ENCODE results near the gene GBX1. TPM values are rescaled to one million over a fixed set of nuclear protein-coding genes. Genes with fewer than 3 reads are reported as not detected.

Gene GBX1
- total RNA-seq, 2 donors from 2014 or later, result not detected

DNA sequence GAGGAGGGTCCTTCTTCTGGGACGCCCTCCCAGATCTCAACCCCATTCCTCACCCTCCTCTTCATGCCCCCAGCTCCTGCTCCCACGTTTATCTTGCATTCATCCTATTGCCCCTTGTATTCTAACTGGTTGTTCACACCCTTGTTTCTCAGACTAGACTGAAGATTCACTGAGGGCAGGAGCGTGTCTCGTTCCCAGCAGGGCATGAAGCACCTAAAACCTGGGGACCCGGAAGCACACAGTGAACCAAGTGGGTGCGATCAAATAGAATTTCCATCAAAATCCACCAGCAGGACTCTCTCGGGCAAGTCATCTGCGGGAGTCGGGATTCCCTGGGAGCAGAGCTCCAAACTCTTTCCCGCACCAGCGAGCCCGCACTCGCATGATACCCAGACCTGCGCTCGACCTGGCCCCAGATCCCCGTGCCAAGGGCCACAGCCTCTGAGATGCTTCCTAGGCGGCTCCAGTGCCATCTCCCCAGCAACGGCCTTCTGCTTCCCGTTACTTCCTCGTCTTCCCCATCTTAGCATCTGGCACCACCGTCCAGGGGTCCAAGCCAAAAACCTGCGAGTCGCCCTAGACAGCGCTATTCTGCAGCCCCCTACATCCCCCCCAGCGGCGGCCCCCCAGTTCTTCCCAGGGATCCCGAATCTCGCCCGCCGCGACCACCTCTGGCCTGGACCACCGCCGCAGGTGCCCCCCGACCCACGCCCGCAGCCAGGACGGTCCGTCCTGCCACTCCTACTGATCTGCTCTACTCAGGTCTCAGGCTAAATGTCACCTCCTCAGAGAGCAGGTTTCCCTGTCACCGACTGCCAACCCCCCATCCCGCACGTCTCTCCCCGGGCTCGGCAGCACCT lies 6.1 kb upstream of the GBX1 start:
- TF ChIP-seq CTCF (IDR thresholded peaks at IDR 0.05), result no peak
- DNase-seq (ENCODE audit: low spot score) (no peak), ATAC-seq (ENCODE audit: insufficient number of reproducible peaks, low FRiP score, low read depth) (no peak)
- H3K27me3 ChIP-seq (replicated peaks; ENCODE audit: insufficient read depth), result peaks cover 4% of the 10 kb centered on the region
- no peaks in the 10 kb centered on the region for H3K36me3 ChIP-seq
- H3K9me3 ChIP-seq, result no peaks in the 10 kb centered on the region
- no peak overlapping the region for H3K4me3 ChIP-seq
- no peak overlapping the region for H3K27ac ChIP-seq
- H3K4me1 ChIP-seq (ENCODE audit: control insufficient read depth in 1 of 2, low read depth in 2 of 2), result peaks cover 0 to 7% of the 10 kb centered on the region in 2 donors

DNA sequence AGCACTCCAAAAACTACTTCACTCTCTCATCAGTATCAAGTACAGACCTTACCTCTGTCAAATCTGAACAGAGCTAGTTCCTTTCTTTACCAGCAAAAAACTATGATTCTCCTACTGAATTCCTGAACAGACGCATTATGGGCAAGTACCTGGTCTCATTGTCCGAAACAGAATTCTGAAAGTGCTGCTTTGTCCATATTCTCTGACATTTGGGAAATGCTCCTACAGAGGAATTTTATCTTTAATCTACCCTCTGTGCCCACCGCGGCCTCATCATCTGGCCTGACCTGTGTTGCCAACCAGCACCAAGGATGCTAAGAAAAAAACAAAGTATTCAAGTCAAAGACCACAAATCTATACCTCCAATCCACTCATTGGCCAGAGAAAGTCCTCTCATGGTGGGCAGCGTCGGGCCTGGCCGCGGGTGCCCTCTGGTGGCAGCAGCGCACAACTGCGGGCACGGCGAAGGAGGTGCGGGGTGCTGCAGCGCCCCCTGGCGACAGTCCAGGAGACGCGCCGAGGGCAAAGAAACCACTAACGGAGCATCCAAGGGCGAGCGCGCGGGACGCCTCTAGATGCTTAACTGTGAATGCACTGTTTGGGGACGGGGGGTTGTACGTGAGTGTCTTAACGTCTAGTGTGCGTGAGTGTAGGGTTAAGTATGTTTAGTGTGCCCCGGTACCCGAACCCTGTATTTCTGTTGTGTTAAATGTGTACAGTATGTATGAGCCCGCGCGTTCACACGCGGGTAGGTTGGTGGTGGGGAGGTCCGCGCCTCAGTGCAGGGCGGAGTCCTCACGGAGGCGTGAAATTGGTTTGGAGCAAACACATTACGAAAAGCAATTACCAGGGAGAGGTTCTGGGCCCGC lies 5.0 kb upstream of the GBX1 start:
- ATAC-seq (ENCODE audit: insufficient number of reproducible peaks, low FRiP score, low read depth) (no peak), DNase-seq (ENCODE audit: low spot score) (no peak)
- no peak overlapping the region for H3K27ac ChIP-seq
- no peaks in the 10 kb centered on the region for H3K36me3 ChIP-seq
- TF ChIP-seq CTCF (IDR thresholded peaks at IDR 0.05), result peak; percentile 100
- peaks cover 4% of the 10 kb centered on the region for H3K27me3 ChIP-seq (replicated peaks; ENCODE audit: insufficient read depth)
- H3K4me3 ChIP-seq, result no peak overlapping the region
- H3K9me3 ChIP-seq, result no peaks in the 10 kb centered on the region
- H3K4me1 ChIP-seq (ENCODE audit: control insufficient read depth in 1 of 2, low read depth in 2 of 2), result peaks cover 0 to 17% of the 10 kb centered on the region in 2 donors

GRCh38 chr7:151168787-151169162 lies 1.3 kb upstream of the GBX1 start:
- no peak overlapping the region for H3K4me3 ChIP-seq
- DNase-seq (ENCODE audit: low spot score), result no peak
- TF ChIP-seq CTCF (IDR thresholded peaks at IDR 0.05), result no peak
- no peak overlapping the region for H3K27ac ChIP-seq
- peaks cover 6% of the 10 kb centered on the region for H3K27me3 ChIP-seq (replicated peaks; ENCODE audit: insufficient read depth)
- ATAC-seq (ENCODE audit: insufficient number of reproducible peaks, low FRiP score, low read depth), result no peak
- no peaks in the 10 kb centered on the region for H3K36me3 ChIP-seq
- H3K4me1 ChIP-seq (ENCODE audit: control insufficient read depth in 1 of 2, low read depth in 2 of 2), result peaks cover 6 to 22% of the 10 kb centered on the region in 2 donors
- H3K9me3 ChIP-seq, result no peaks in the 10 kb centered on the region

DNA sequence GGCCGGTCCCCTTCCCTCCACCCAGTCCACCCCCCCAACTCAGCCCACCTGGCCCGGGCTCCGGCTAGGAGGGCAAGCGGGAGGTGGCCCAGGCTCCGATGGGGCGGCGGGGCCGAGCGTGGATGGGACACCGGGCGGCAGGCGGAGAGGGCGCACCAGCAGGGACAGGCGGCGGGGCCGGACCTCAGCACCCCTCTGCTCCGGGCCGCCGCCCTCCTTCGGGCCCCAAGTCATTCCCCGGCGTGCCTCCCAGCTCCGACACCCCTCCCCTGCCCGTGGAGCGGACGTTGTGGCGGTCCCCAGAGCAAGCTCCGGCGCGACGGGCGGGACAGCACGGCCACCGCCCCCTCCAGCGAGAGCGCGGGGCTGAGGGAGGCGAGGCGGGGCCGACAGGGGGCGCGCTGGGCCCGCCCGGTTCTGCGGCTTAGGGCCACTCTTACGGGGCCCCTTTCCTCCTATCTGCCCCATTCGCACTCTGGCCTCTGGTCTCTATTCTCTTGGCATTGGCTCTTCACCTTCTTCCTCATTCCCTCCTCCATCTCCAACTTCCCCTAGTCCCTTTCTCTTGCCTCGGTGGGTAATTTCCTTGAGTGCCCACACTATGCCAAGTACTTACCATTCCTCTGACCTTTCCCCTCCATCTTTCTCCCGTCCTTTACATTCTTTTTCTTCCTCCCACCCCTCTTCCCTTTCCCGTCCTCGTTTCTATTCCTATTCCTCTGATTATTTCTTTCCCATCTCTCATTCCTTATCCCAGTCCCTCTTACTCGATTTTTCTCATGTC lies 701 bp upstream of the GBX1 start:
- no peak for DNase-seq (ENCODE audit: low spot score)
- peak overlapping the region; percentile 70 for H3K4me3 ChIP-seq
- H3K36me3 ChIP-seq, result no peaks in the 10 kb centered on the region
- H3K27ac ChIP-seq, result no peak overlapping the region
- peaks cover 8% of the 10 kb centered on the region for H3K27me3 ChIP-seq (replicated peaks; ENCODE audit: insufficient read depth)
- TF ChIP-seq CTCF (IDR thresholded peaks at IDR 0.05), result peak; percentile 46
- H3K9me3 ChIP-seq, result no peaks in the 10 kb centered on the region
- no peak for ATAC-seq (ENCODE audit: insufficient number of reproducible peaks, low FRiP score, low read depth)
- peaks cover 6 to 22% of the 10 kb centered on the region in 2 donors for H3K4me1 ChIP-seq (ENCODE audit: control insufficient read depth in 1 of 2, low read depth in 2 of 2)

Data from thoracic aorta (tissue), 2 donors.